GM10248 (cell line): Measurements from ENCODE around the gene VPS72.
"Not testable (repeated sequence)": the region's sequence is repeated elsewhere in the genome, so short reads cannot be mapped to it uniquely, and the experiment has no call there.

Experiments
- CTCF ChIA-PET: fragments of 300-600 bp; sonication (Branson Sonifier 250); formaldehyde crosslinking; extraction: SDS; loops from one replicate; lab custom pipeline; 2021; ENCODE audit warnings: antibody characterized with exemption; lab: Yijun Ruan, JAX
- POLR2A ChIA-PET: fragments of 350-650 bp; sonication (Branson Sonifier 250); formaldehyde crosslinking; extraction: SDS; loops from one replicate; lab custom pipeline; 2020; ENCODE audit warnings: antibody characterized with exemption; lab: Yijun Ruan, JAX
- DNase-seq: peaks from one replicate; pipeline ENCODE4 v3.0.0; 2012; ENCODE audit errors: extremely low spot score
- TF ChIP-seq, protein P1 (sequence below): IDR thresholded peaks from 2 replicates; pipeline ENCODE4 v1.5.1; 2012; ENCODE audit warnings: mild to moderate bottlenecking, low read depth; ENCODE audit errors: extremely low read depth, missing control alignments, control extremely low read depth

Gene VPS72

DNA sequence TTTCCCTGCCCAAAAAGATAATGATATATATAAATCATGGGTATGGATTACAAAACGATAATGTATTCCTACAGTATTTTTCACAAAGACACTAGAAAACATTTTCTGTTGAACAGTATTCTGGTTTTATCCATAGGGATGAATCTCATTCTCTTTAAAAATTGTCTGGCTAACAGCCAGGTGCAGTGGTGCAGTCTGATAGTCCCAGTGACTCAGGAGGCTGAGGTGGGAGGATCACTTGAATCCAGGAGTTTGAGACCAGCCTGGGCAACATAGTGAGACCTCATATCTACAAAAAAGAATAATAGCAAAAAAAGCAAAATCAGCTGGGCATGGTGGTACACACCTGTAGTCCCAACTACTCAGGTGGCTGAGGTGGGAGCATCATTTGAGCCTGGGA, 31.6 kb upstream of the VPS72 start:
- DNase-seq: no peak
- ChIA-PET CTCF (interaction anchor here (0.9 to 1.4 kb wide), 2 partner anchors 12 to 30 kb away, joined by 3 to 9 read pairs; no protein-coding TSS in a partner anchor), POLR2A (no interaction called here)
- TF ChIP-seq, protein P1, sequence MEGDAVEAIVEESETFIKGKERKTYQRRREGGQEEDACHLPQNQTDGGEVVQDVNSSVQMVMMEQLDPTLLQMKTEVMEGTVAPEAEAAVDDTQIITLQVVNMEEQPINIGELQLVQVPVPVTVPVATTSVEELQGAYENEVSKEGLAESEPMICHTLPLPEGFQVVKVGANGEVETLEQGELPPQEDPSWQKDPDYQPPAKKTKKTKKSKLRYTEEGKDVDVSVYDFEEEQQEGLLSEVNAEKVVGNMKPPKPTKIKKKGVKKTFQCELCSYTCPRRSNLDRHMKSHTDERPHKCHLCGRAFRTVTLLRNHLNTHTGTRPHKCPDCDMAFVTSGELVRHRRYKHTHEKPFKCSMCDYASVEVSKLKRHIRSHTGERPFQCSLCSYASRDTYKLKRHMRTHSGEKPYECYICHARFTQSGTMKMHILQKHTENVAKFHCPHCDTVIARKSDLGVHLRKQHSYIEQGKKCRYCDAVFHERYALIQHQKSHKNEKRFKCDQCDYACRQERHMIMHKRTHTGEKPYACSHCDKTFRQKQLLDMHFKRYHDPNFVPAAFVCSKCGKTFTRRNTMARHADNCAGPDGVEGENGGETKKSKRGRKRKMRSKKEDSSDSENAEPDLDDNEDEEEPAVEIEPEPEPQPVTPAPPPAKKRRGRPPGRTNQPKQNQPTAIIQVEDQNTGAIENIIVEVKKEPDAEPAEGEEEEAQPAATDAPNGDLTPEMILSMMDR: no peak

DNA sequence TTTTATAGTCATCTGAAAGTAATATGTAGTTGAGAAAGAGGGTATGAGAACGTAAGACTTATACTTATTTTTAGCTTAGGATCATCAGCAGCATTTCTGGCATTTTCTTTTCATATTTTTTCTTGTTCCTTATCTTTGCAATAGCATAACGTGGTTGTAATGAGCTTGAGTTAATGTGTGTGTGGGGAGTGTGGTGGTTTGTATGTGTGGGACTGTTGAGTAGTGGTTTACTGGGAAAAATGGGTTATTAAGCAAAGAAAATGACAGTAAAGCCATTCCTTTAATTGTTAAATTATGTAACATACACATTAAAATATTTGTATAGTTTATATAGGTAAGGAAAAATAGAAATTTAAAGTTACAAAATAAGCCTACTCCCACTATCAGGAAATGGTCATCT, 23.6 kb upstream of the VPS72 start:
- ChIA-PET POLR2A (no interaction called here), CTCF (no interaction called here)
- no peak for DNase-seq
- TF ChIP-seq, protein P1: no peak

DNA sequence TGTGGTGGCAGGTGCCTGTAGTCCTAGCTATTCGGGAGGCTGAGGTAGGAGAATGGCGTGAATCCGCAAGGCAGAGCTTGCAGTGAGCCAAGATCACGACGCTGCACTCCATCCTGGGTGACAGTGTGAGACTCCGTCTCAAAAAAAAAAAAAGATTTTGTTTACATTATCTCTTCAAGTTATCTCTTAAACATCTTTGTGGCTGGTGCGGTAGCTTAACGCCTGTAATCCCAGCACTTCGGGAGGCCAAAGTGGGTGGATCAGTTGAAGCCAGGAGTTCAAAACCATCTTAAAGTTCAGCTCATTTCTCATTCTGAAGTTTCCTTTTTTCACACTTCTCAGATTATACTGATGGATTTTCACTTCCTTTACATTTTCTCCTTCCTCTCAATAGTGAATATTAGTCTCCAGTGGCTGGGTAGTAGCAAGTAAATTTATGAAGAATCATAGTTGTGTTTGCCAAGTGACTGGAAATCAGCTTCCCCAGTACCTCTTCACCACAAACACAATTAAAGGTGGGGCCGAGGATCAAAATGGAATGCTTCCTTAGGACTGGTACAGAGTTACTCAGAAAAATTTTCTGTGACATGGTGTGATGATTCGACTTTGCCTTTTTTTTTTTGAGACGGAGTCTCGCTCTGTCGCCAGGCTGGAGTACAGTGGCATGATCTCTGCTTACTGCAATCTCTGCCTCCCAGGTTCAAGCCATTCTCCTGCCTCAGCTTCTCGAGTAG, 22.1 kb upstream of the VPS72 start:
- POLR2A ChIA-PET: interaction anchor here (1.2 kb wide), 1 partner anchor 10 kb away, joined by 4 read pairs; no protein-coding TSS in a partner anchor
- TF ChIP-seq, protein P1: no peak
- no peak for DNase-seq
- CTCF ChIA-PET: interaction anchor here (1.0 to 1.6 kb wide), 4 partner anchors 22 to 69 kb away, joined by 3 to 4 read pairs (median 3); partner anchors contain the start of genes LYSMD1 and SCNM1

DNA sequence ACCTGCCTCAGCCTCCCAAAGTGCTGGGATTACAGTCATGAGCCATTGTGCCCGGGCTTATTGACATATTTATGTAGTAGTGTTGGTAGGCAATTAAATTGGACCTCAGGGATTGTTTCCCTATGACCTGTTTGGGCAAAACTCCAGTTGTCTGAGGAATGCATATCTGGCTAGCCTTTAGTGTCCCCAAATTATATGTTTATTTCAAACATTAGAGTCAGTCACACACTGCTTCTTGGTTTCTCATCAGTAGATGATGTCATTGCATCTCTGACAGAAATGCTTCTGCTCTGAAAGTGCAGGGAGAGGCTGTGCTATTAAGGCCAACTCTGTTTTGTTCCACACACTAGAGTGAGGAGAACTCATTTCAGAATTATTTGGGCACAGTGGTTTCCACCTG, 20.8 kb upstream of the VPS72 start:
- ChIA-PET POLR2A (no interaction called here), CTCF (interaction anchor here (1.6 kb wide), 1 partner anchor 24 kb away, joined by 3 read pairs; no protein-coding TSS in a partner anchor)
- TF ChIP-seq, protein P1: no peak
- no peak for DNase-seq

DNA sequence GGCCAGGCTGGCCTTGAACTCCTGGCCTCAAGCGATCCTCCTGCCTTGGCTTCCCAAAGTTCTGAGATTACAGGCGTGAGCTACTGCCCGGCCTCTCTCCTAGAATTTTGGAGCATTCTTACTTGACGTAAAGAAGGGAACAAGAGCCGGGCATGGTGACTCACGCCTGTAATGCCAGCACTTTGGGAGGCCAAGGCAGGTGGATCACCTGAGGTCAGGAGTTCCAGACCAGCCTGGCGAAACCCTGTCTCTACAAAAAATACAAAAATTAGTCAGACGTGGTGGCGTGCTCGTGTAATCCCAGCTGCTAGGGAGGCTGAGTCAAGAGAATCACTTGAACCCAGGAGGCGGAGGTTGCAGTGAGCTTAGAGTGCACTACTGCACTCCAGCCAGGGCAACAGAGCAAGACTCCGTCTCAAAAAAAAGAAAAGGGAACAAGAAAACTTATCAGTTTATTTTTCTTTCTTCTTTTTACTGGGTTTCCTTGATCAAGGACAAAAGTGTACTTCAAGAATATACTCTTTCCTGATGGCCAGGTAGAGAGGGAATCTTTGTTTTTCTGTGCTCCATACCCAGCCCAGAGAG, 15.5 kb upstream of the VPS72 start:
- DNase-seq, POLR2A ChIA-PET: not testable (repeated sequence)
- CTCF ChIA-PET: interaction anchor here (1.0 to 1.5 kb wide), 3 partner anchors 9 to 100 kb away, joined by 3 to 4 read pairs (median 3); no protein-coding TSS in a partner anchor

DNA sequence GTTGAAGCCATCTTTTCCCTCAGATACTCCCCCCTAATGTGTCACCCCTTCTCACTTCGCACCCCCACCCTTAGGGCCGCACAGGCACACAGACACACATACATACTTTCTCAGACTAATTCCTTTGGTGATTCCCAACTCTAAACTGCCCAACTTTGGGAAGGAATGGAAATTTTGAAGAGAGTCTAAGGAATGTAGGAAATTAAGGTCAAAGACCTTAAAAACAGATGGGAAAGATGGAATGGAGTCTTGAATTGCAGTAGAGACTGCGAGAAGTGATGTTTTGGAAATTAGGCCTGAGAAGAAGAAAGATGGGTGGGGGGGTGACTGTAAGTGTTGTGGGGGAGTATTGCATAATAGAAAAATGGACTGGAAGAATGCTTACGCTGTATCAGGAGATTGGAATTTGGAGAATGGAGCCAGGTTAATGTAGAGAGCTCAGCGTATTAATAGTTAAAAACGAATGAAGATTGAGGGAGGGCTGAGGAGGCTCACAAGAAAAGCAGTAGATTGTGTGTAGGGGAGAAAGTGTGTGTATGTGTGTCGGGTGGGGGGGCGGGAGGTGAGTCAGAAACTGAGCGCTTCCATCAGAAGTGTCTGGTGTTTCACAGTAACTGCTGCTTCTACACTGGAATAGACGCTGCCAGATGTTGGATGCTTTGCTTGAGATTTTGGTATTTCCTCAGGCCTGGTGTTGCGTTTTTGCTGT, 10.0 kb upstream of the VPS72 start:
- ChIA-PET POLR2A (interaction anchor here (1.4 kb wide), 1 partner anchor 10 kb away, joined by 8 read pairs; the partner anchor contains the start of gene VPS72), CTCF (interaction anchor here (1.0 to 2.3 kb wide), 3 partner anchors 22 to 141 kb away, joined by 3 to 11 read pairs (median 3); partner anchors contain the start of gene TMOD4)
- DNase-seq: no peak
- TF ChIP-seq, protein P1: no peak
